ENCODE measurements around the gene ISOC1.

GRCh38 chr5:129057329-129057728, 37.2 kb upstream of the ISOC1 start:
- TF ChIP-seq CTCF (IDR thresholded peaks at IDR 0.05) (no peak), POLR2A (IDR thresholded peaks at IDR 0.05) (no peak)

Data from lower leg skin (tissue), 3 donors.